CD14-positive monocyte (primary cell): ENCODE results near the gene CYP3A5. TPM values are rescaled to one million over a fixed set of nuclear protein-coding genes. Genes with fewer than 3 reads are reported as not detected.

Experiments
- DNase-seq, 3 donors: peaks; one replicate each; pipeline ENCODE4 v3.0.0-alpha.2; 2011 to 2022
- H2AFZ ChIP-seq: 2 replicates; pipeline ENCODE4 v1.6.0; 2012; ENCODE audit warnings: mild to moderate bottlenecking, low read depth, low read length, inconsistent platforms; ENCODE audit not compliant: insufficient read depth, poor library complexity, severe bottlenecking
- H3K27ac ChIP-seq, 2 donors: 1 replicate in 1 of 2; 2 replicates in 1 of 2; pipeline ENCODE4 v1.5.1; 2012 to 2013; ENCODE audit warnings: low read length in 2 of 2, control low read depth in 1 of 2, inconsistent platforms in 1 of 2, low read depth in 1 of 2, mild to moderate bottlenecking in 1 of 2
- H3K27me3 ChIP-seq, 2 donors: one replicate each; pipeline versions ENCODE4 v1.6.0 to v1.6.1; 2011 to 2013; ENCODE audit warnings: low read length in 2 of 2; ENCODE audit not compliant: control insufficient read depth in 2 of 2, insufficient read depth in 2 of 2
- H3K36me3 ChIP-seq, 2 donors: replicated peaks in 1 of 2; 1 replicate in 1 of 2; 2 replicates in 1 of 2; pipeline versions ENCODE4 v1.5.1 to v1.6.1; 2012 to 2013; ENCODE audit warnings: low read length in 2 of 2, control low read depth in 1 of 2, inconsistent platforms in 1 of 2, mild to moderate bottlenecking in 1 of 2; ENCODE audit not compliant: insufficient read depth in 2 of 2, control insufficient read depth in 1 of 2
- H3K4me1 ChIP-seq, 2 donors: 1 replicate in 1 of 2; 2 replicates in 1 of 2; pipeline versions ENCODE4 v1.5.1 to v1.6.1; 2012 to 2013; ENCODE audit warnings: low read length in 2 of 2, control low read depth in 1 of 2, inconsistent platforms in 1 of 2, mild to moderate bottlenecking in 1 of 2, moderate library complexity in 1 of 2; ENCODE audit not compliant: insufficient read depth in 2 of 2, control insufficient read depth in 1 of 2
- H3K4me2 ChIP-seq: replicated peaks from 2 replicates; pipeline ENCODE3; 2012; ENCODE audit warnings: low read length, moderate library complexity, mild to moderate bottlenecking; ENCODE audit not compliant: poor library complexity, severe bottlenecking; ENCODE audit errors: extremely low read depth
- H3K4me3 ChIP-seq, 3 experiments: fragments of 200-600 bp in 1 of 3; sonication (generic) in 1 of 3; replicated peaks in 1 of 3; 1 replicate in 2 of 3; 2 replicates in 1 of 3; pipeline ENCODE4 v1.5.1; 2011 to 2013; ENCODE audit warnings: low read length in 3 of 3, mild to moderate bottlenecking in 3 of 3, control low read depth in 2 of 3, low read depth in 2 of 3, inconsistent platforms in 1 of 3, moderate library complexity in 1 of 3
- H3K79me2 ChIP-seq: 2 replicates; pipeline ENCODE4 v1.6.0; 2012; ENCODE audit warnings: mild to moderate bottlenecking, control low read depth, inconsistent platforms, low read length, moderate library complexity; ENCODE audit not compliant: insufficient read depth
- H3K9ac ChIP-seq: 2 replicates; pipeline ENCODE4 v1.6.0; 2017; ENCODE audit warnings: low read length, mild to moderate bottlenecking; ENCODE audit not compliant: insufficient read depth, poor library complexity, severe bottlenecking
- H3K9me3 ChIP-seq, 2 donors: replicated peaks in 1 of 2; 1 replicate in 1 of 2; 2 replicates in 1 of 2; pipeline versions ENCODE4 v1.5.1 to v1.6.1; 2012 to 2013; ENCODE audit warnings: low read length in 2 of 2, control low read depth in 1 of 2; ENCODE audit not compliant: control insufficient read depth in 1 of 2, insufficient read depth in 1 of 2
- H4K20me1 ChIP-seq: 2 replicates; pipeline ENCODE4 v1.6.0; 2012; ENCODE audit warnings: mild to moderate bottlenecking, low read length, control low read depth, moderate library complexity; ENCODE audit not compliant: insufficient read depth
- H3K27ac Mint-ChIP-seq, 7 donors: one replicate each; pipeline ENCODE4 v1.8.0; 2020; ENCODE audit warnings: mild to moderate bottlenecking in 7 of 7, mixed read lengths in 7 of 7, moderate library complexity in 6 of 7, inconsistent platforms in 2 of 7
- H3K27me3 Mint-ChIP-seq, 3 donors: one replicate each; pipeline ENCODE4 v1.8.0; 2021 to 2022; ENCODE audit warnings: low read depth in 3 of 3, mild to moderate bottlenecking in 3 of 3, mixed read lengths in 3 of 3, moderate library complexity in 3 of 3, inconsistent platforms in 1 of 3
- H3K36me3 Mint-ChIP-seq, 2 donors: one replicate each; pipeline ENCODE4 v1.8.0; 2020; ENCODE audit warnings: mixed read lengths in 2 of 2, inconsistent platforms in 1 of 2, mild to moderate bottlenecking in 1 of 2
- H3K4me1 Mint-ChIP-seq: one replicate; pipeline ENCODE4 v1.8.0; 2020; ENCODE audit warnings: mild to moderate bottlenecking, mixed read lengths
- H3K4me3 Mint-ChIP-seq, 2 donors: one replicate each; pipeline ENCODE4 v1.8.0; 2020; ENCODE audit warnings: mild to moderate bottlenecking in 2 of 2, mixed read lengths in 2 of 2, moderate library complexity in 1 of 2
- H3K9me3 Mint-ChIP-seq, 7 donors: one replicate each; pipeline ENCODE4 v1.8.0; 2020 to 2022; ENCODE audit warnings: mixed read lengths in 7 of 7, mild to moderate bottlenecking in 6 of 7, moderate library complexity in 6 of 7, inconsistent platforms in 2 of 7
- WGBS: methylation state at CpG from one replicate; pipeline ENCODE4 v1.1.5; 2013; ENCODE audit warnings: missing lambda C conversion rate; ENCODE audit not compliant: insufficient coverage; 5-methylcytosine and 5-hydroxymethylcytosine counted together
- intact Hi-C, 2 donors: fragments of 100-400 bp; cut with micrococcal nuclease; formaldehyde crosslinking; loops; one replicate each; pipeline versions ENCODE4 v1.15.0 to v1.15.1; 2023
- polyA plus RNA-seq, 3 donors: library from polyadenylated mRNA; depleted of rRNA in 1 of 3; unstranded in 2 of 3; stranded (reverse) in 1 of 3; fragments of 300-500 nt in 2 of 3; fragments of >200 nt in 1 of 3; fragmentation: Illumina TruSeq in 2 of 3; gene quantifications; 1 replicate in 2 of 3; 2 replicates in 1 of 3; pipeline ENCODE4 v1.2.3, GENCODE V29; 2012 to 2021
- TF ChIP-seq, protein P1 (sequence below): fragments of 200-600 bp; IDR thresholded peaks from one replicate; pipeline ENCODE4 v1.8.0; 2022; ENCODE audit warnings: antibody characterized with exemption, mild to moderate bottlenecking

CYP3A5 gene
- polyA plus RNA-seq, 3 donors: 0.05 TPM; not detected in 2

GRCh38 chr7:99631295-99632109 is 48.3 kb downstream of the CYP3A5 start:
- peaks cover 47 to 68% of the 10 kb centered on the region in 2 donors for H3K36me3 ChIP-seq
- H3K36me3 Mint-ChIP-seq: peaks cover 40 to 58% of the 10 kb centered on the region in 2 donors
- H4K20me1 ChIP-seq: peaks cover 12% of the 10 kb centered on the region
- H3K9me3 Mint-ChIP-seq: no peaks in the 10 kb centered on the region
- intact Hi-C loops: no loop called here
- TF ChIP-seq, protein P1, sequence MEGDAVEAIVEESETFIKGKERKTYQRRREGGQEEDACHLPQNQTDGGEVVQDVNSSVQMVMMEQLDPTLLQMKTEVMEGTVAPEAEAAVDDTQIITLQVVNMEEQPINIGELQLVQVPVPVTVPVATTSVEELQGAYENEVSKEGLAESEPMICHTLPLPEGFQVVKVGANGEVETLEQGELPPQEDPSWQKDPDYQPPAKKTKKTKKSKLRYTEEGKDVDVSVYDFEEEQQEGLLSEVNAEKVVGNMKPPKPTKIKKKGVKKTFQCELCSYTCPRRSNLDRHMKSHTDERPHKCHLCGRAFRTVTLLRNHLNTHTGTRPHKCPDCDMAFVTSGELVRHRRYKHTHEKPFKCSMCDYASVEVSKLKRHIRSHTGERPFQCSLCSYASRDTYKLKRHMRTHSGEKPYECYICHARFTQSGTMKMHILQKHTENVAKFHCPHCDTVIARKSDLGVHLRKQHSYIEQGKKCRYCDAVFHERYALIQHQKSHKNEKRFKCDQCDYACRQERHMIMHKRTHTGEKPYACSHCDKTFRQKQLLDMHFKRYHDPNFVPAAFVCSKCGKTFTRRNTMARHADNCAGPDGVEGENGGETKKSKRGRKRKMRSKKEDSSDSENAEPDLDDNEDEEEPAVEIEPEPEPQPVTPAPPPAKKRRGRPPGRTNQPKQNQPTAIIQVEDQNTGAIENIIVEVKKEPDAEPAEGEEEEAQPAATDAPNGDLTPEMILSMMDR: no peak
- H3K79me2 ChIP-seq: peaks cover 4% of the 10 kb centered on the region
- peak; percentile 7 to 16 (median 7) for DNase-seq
- H3K27me3 ChIP-seq: no peaks in the 10 kb centered on the region
- H3K9ac ChIP-seq: no peak overlapping the region
- H3K27ac ChIP-seq: peak overlapping the region; percentile 74 to 80
- peaks cover 39% of the 10 kb centered on the region for H3K4me1 Mint-ChIP-seq
- peak overlapping the region; percentile 14 for H3K4me2 ChIP-seq
- peaks cover 0 to 2% (median 0%) of the 10 kb centered on the region in 3 donors for H3K27me3 Mint-ChIP-seq
- no peak overlapping the region for H2AFZ ChIP-seq
- H3K4me1 ChIP-seq: peaks cover 25 to 33% of the 10 kb centered on the region in 2 donors
- 42% methylated on average over 7 of the region's 9 CpGs for WGBS
- H3K27ac Mint-ChIP-seq: peak overlapping the region; percentile 68 to 86 (median 84)
- H3K4me3 Mint-ChIP-seq: peak overlapping the region in 1 of 2 donors; percentile 42
- H3K9me3 ChIP-seq: no peaks in the 10 kb centered on the region
- H3K4me3 ChIP-seq: no peak overlapping the region

- no peak overlapping the region for H2AFZ ChIP-seq
- peaks cover 39% of the 10 kb centered on the region for H3K4me1 Mint-ChIP-seq
- no peak overlapping the region for H3K4me2 ChIP-seq
- H3K9me3 Mint-ChIP-seq: no peaks in the 10 kb centered on the region
- WGBS: over 99% methylated on average over 20 of the region's 20 CpGs
- H3K27me3 ChIP-seq: no peaks in the 10 kb centered on the region
- H3K36me3 Mint-ChIP-seq: peaks cover 59 to 72% of the 10 kb centered on the region in 2 donors
- H3K4me3 Mint-ChIP-seq: no peak overlapping the region
- peaks cover 13% of the 10 kb centered on the region for H4K20me1 ChIP-seq
- intact Hi-C loops: no loop called here
- H3K9ac ChIP-seq: no peak overlapping the region
- no peak overlapping the region for H3K4me3 ChIP-seq
- peaks cover 25 to 33% of the 10 kb centered on the region in 2 donors for H3K4me1 ChIP-seq
- peaks cover 4% of the 10 kb centered on the region for H3K79me2 ChIP-seq
- peaks cover 64 to 87% of the 10 kb centered on the region in 2 donors for H3K36me3 ChIP-seq
- peaks cover 0 to 2% (median 0%) of the 10 kb centered on the region in 3 donors for H3K27me3 Mint-ChIP-seq
- H3K27ac ChIP-seq: peak overlapping the region in 1 of 2 donors; percentile 80
- TF ChIP-seq, protein P1: no peak
- peak overlapping the region in 2 of 7 donors; percentile 36 to 49 for H3K27ac Mint-ChIP-seq
- DNase-seq: no peak
- H3K9me3 ChIP-seq: no peaks in the 10 kb centered on the region
Measured at GRCh38 chr7:99629643-99630042, 50.2 kb downstream of the CYP3A5 start.
